KOPT-K1 (cell line): ENCODE measurements around the gene ARID3A.

Experiments
- H3K27ac ChIP-seq: fragments of 200-600 bp; sonication (generic); 2 replicates; pipeline ENCODE4 v1.5.1; 2016; ENCODE audit warnings: antibody characterized with exemption, mild to moderate bottlenecking, low read depth, low read length; ENCODE audit not compliant: poor library complexity, severe bottlenecking
- H3K36me3 ChIP-seq: fragments of 200-600 bp; sonication (generic); 2 replicates; pipeline ENCODE4 v1.5.1; 2017; ENCODE audit warnings: antibody characterized with exemption, mild to moderate bottlenecking, low read length, moderate library complexity; ENCODE audit not compliant: insufficient read depth
- H3K9me3 ChIP-seq: fragments of 200-600 bp; sonication (generic); 2 replicates; pipeline ENCODE4 v1.5.1; 2017; ENCODE audit warnings: antibody characterized with exemption, low read length, mild to moderate bottlenecking; ENCODE audit not compliant: insufficient read depth, poor library complexity, severe bottlenecking

Gene ARID3A

GRCh38 chr19:916645-917322 is 9.1 kb upstream of the ARID3A start:
- H3K27ac ChIP-seq = no peak overlapping the region
- H3K36me3 ChIP-seq = no peaks in the 10 kb centered on the region
- H3K9me3 ChIP-seq = no peaks in the 10 kb centered on the region

GRCh38 chr19:917323-918151 is 8.3 kb upstream of the ARID3A start, which contains the start of gene KISS1R:
TSS of gene KISS1R (plus strand) at chr19:917333. CDS start at chr19:917503, 170 bp downstream.
- Histone ChIP-seq H3K36me3 (no peaks in the 10 kb centered on the region), H3K9me3 (no peaks in the 10 kb centered on the region), H3K27ac (no peak within 1 kb of the TSS)

GRCh38 chr19:918152-918437 is 7.7 kb upstream of the ARID3A start:
- Histone ChIP-seq H3K27ac (no peak overlapping the region), H3K9me3 (no peaks in the 10 kb centered on the region), H3K36me3 (no peaks in the 10 kb centered on the region)

GRCh38 chr19:918481-919198 is 7.2 kb upstream of the ARID3A start:
- Histone ChIP-seq H3K36me3 (no peaks in the 10 kb centered on the region), H3K27ac (no peak overlapping the region), H3K9me3 (no peaks in the 10 kb centered on the region)

- Histone ChIP-seq H3K9me3 (no peaks in the 10 kb centered on the region), H3K27ac (no peak overlapping the region), H3K36me3 (no peaks in the 10 kb centered on the region)
Observed at GRCh38 chr19:919199-920050, 6.4 kb upstream of the ARID3A start.

- H3K36me3 ChIP-seq = no peaks in the 10 kb centered on the region
- no peaks in the 10 kb centered on the region for H3K9me3 ChIP-seq
- H3K27ac ChIP-seq = no peak overlapping the region
Observed at GRCh38 chr19:920051-920864, 5.6 kb upstream of the ARID3A start.

GRCh38 chr19:924553-925086 is 1.2 kb upstream of the ARID3A start:
- peak overlapping the region; percentile 77 for H3K27ac ChIP-seq
- H3K36me3 ChIP-seq = peaks cover 1% of the 10 kb centered on the region; the same call in 1 of the 2 replicates
- no peaks in the 10 kb centered on the region for H3K9me3 ChIP-seq

- H3K36me3 ChIP-seq = peaks cover 4% of the 10 kb centered on the region; the same call in 1 of the 2 replicates
- H3K9me3 ChIP-seq = no peaks in the 10 kb centered on the region
- peak overlapping the region; percentile 77 for H3K27ac ChIP-seq
Observed at GRCh38 chr19:925087-925525, 729 bp upstream of the ARID3A start.

- peak overlapping the region; percentile 77 for H3K27ac ChIP-seq
- no peaks in the 10 kb centered on the region for H3K9me3 ChIP-seq
- H3K36me3 ChIP-seq = peaks cover 4% of the 10 kb centered on the region; the same call in 1 of the 2 replicates
Observed at GRCh38 chr19:926323-926588, 421 bp downstream of the ARID3A start.

GRCh38 chr19:926589-927350 is 935 bp downstream of the ARID3A start:
- peaks cover 4% of the 10 kb centered on the region; the same call in 1 of the 2 replicates for H3K36me3 ChIP-seq
- peak overlapping the region; percentile 77 for H3K27ac ChIP-seq

GRCh38 chr19:927351-927779 is 1.5 kb downstream of the ARID3A start:
- peaks cover 4% of the 10 kb centered on the region; the same call in 1 of the 2 replicates for H3K36me3 ChIP-seq
- H3K27ac ChIP-seq = peak overlapping the region; percentile 77
- H3K9me3 ChIP-seq = no peaks in the 10 kb centered on the region

More at GRCh38 chr19:926589-927350, 935 bp downstream of the ARID3A start:
- no peaks in the 10 kb centered on the region for H3K9me3 ChIP-seq

GRCh38 chr19:927780-928401 is 2.1 kb downstream of the ARID3A start:
- Histone ChIP-seq H3K36me3 (peaks cover 4% of the 10 kb centered on the region; the same call in 1 of the 2 replicates), H3K27ac (no peak overlapping the region)

More at GRCh38 chr19:927780-928401, 2.1 kb downstream of the ARID3A start:
- H3K9me3 ChIP-seq = no peaks in the 10 kb centered on the region
